Measurements from ENCODE around the gene HP. TPM values are rescaled to one million over a fixed set of nuclear protein-coding genes. Genes with fewer than 3 reads are reported as not detected.

The HP gene
- total and polyA plus RNA-seq, 2 of the 13 experiments (the other 11 are each of a cell fraction or from before 2014, with no cell fraction given), result 387 to 524 TPM

GRCh38 chr16:72025404-72026114, 28.7 kb upstream of the HP start:
- peaks cover 13 to 15% of the 10 kb centered on the region in 2 experiments; a peak in 3 of 5 replicates for H3K36me3 ChIP-seq (replicated peaks in 1 of 2; ENCODE audit: control insufficient read depth in 1 of 2, insufficient read depth in 2 of 2, low read length in 2 of 2)
- no peaks in the 10 kb centered on the region for H4K20me1 ChIP-seq (ENCODE audit: insufficient read depth, low read length)
- ChIA-PET POLR2A (interaction anchor here (0.7 kb wide), 1 partner anchor 37 kb away, joined by 3 read pairs; the partner anchor contains the start of gene HPR), CTCF (ENCODE audit: low intra/inter-chr PET ratio, low total read pairs) (no interaction called here)
- H3K9ac ChIP-seq (ENCODE audit: insufficient read depth, low read depth, low read length), result no peak overlapping the region
- no peak overlapping the region for H2AFZ ChIP-seq (ENCODE audit: low read length)
- H3K4me3 ChIP-seq (replicated peaks in 1 of 3; ENCODE audit: insufficient read depth in 1 of 3, low read depth in 2 of 3, low read length in 3 of 3), result no peak overlapping the region
- FAIRE-seq (no peak), ATAC-seq (peak; percentile 55), DNase-seq (ENCODE audit: low spot score) (peak; percentile 36)
- 71% methylated on average over 18 of the region's 19 CpGs for WGBS (ENCODE audit: low lambda C conversion rate)
- intact Hi-C loops (cut with micrococcal nuclease; ENCODE audit: unreplicated experiment), result no loop called here
- BruUV-seq (replicated peaks), result no TSS peak
- H3K9me3 ChIP-seq (ENCODE audit: low read length), result no peaks in the 10 kb centered on the region
- peak overlapping the region; percentile 2 for H3K27ac ChIP-seq (ENCODE audit: extremely low read length, insufficient read depth, low read length)
- peaks cover 66% of the 10 kb centered on the region for H3K4me1 ChIP-seq (ENCODE audit: insufficient read depth, low read length)
- in situ Hi-C loops (cut with HindIII; ENCODE audit: extremely low pct_ligation_motif_present, low pct_unique_long_range_greater_than_20kb), result no loop called here
- peak overlapping the region; percentile 31 for H3K4me2 ChIP-seq (ENCODE audit: low read depth, low read length)
- no peaks in the 10 kb centered on the region for H3K27me3 ChIP-seq (ENCODE audit: control insufficient read depth in 1 of 2, insufficient read depth in 2 of 2, low read length in 2 of 2)
- no peaks in the 10 kb centered on the region for H3K79me2 ChIP-seq (ENCODE audit: insufficient read depth, low read length)
- TF ChIP-seq ZBTB7B (CRISPR knock-in tag; IDR thresholded peaks at IDR 0.05) (0 out of 2 replicates have a peak, but pooled peaks have one; percentile 22), ZNF34 (CRISPR knock-in tag; IDR thresholded peaks at IDR 0.05; ENCODE audit: borderline replicate concordance) (no peak), ZSCAN25 (CRISPR knock-in tag; IDR thresholded peaks at IDR 0.05) (peak; percentile 8; the same call in 1 of the 2 replicates), HDAC1 (CRISPR knock-in tag; IDR thresholded peaks at IDR 0.05) (0 out of 2 replicates have a peak, but pooled peaks have one; percentile 21), ZNF609 (CRISPR knock-in tag; IDR thresholded peaks at IDR 0.05; ENCODE audit: borderline replicate concordance) (no peak), AFF4 (CRISPR knock-in tag; IDR thresholded peaks at IDR 0.05) (no peak), RNF219 (CRISPR knock-in tag; IDR thresholded peaks at IDR 0.05) (no peak), TSC22D2 (CRISPR knock-in tag; IDR thresholded peaks at IDR 0.05; ENCODE audit: borderline replicate concordance) (0 out of 2 replicates have a peak, but pooled peaks have one; percentile 17), ARHGAP35 (CRISPR knock-in tag; IDR thresholded peaks at IDR 0.05; ENCODE audit: borderline replicate concordance) (no peak), RELA (CRISPR knock-in tag; IDR thresholded peaks at IDR 0.05) (no peak)

Measured in HepG2 (cell line).